HL-60 (cell line): ENCODE data around the gene CLASP2.

ENCODE experiments used
- CTCF ChIP-seq: IDR thresholded peaks from one replicate; pipeline ENCODE4 v1.5.1; 2011; ENCODE audit warnings: low read length, control low read depth, inconsistent platforms; ENCODE audit not compliant: insufficient read depth
- POLR2AphosphoS5 ChIP-seq: IDR thresholded peaks from 2 replicates; pipeline ENCODE4 v1.6.1; 2012; ENCODE audit warnings: low read depth

- TF ChIP-seq CTCF (no peak), POLR2AphosphoS5 (no peak)
Observed at GRCh38 chr3:33650495-33650894, 67.6 kb downstream of the CLASP2 start.
